Measurements from ENCODE around the gene FANCI. TPM values are rescaled to one million over a fixed set of nuclear protein-coding genes. Genes with fewer than 3 reads are reported as not detected.

The FANCI gene
- total RNA-seq, 4 donors from 2014 or later = 5.0 to 32.3 (median 15.0) TPM

DNA sequence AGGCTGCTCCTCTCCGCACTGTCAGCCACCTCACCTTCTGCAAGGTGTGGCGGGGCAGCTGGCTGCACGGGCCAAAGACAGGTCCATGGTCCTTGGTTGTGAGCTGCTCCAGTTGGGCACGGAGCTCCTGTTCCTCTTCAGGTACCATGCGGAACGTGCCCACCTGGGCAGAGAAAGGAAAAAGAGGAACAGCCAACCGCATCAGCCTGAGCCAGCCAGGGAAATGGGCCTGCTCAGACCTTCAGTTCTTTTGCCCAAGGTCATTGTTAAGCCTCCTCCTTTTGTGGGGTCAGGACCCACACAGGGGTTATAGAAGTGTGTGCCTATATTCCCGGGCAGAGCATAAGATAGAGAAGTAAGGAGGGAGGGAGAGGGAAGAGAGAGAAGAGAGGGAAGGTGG is 25.2 kb upstream of the FANCI start:
- Histone ChIP-seq H3K4me3 (no peak overlapping the region), H3K27ac (no peak overlapping the region), H3K36me3 (no peaks in the 10 kb centered on the region), H3K9me3 (no peaks in the 10 kb centered on the region), H3K4me1 (no peaks in the 10 kb centered on the region), H3K27me3 (peaks cover 0 to 8% (median 0%) of the 10 kb centered on the region in 4 donors)
- 67 to 100% methylated on average over 2 to 5 of the region's 8 CpGs for WGBS, 2 donors
- DNase-seq = no peak
- TF ChIP-seq, protein P1, sequence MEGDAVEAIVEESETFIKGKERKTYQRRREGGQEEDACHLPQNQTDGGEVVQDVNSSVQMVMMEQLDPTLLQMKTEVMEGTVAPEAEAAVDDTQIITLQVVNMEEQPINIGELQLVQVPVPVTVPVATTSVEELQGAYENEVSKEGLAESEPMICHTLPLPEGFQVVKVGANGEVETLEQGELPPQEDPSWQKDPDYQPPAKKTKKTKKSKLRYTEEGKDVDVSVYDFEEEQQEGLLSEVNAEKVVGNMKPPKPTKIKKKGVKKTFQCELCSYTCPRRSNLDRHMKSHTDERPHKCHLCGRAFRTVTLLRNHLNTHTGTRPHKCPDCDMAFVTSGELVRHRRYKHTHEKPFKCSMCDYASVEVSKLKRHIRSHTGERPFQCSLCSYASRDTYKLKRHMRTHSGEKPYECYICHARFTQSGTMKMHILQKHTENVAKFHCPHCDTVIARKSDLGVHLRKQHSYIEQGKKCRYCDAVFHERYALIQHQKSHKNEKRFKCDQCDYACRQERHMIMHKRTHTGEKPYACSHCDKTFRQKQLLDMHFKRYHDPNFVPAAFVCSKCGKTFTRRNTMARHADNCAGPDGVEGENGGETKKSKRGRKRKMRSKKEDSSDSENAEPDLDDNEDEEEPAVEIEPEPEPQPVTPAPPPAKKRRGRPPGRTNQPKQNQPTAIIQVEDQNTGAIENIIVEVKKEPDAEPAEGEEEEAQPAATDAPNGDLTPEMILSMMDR (IDR thresholded peaks at IDR 0.05) = no peak
- no peak for TF ChIP-seq POLR2A (IDR thresholded peaks at IDR 0.05)
- intact Hi-C loops (cut with DNase I) = no loop called here

DNA sequence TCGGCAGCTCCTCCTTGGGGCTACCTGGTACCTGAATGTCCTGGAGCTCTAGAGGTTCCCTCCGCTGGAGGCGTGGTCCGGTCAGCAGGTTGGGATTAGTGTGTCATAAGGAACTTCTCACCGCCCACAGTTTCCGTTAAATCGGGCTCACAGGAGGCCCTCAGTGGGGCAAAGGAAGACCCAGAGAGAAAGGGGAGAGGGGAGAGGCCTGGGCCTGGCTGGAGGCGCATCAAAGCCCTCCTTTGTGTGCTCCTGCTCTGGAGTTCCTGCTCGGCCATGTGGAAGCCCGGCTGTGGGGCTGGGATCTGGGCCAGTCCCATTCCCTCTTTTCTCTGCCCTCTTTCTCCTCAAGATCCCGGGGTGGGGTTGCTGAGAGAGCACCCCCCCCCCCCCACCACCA is 22.2 kb upstream of the FANCI start, which contains the start of gene RLBP1:
Gene RLBP1, minus strand, starts transcription at position 37 of the 400 bp plus-strand sequence. CDS start 2,604 bp downstream, outside the sequence.
- DNase-seq = no peak
- no peaks in the 10 kb centered on the region for H3K4me1 ChIP-seq
- TF ChIP-seq, protein P1 (IDR thresholded peaks at IDR 0.05) = no peak
- no peak for TF ChIP-seq POLR2A (IDR thresholded peaks at IDR 0.05)

DNA sequence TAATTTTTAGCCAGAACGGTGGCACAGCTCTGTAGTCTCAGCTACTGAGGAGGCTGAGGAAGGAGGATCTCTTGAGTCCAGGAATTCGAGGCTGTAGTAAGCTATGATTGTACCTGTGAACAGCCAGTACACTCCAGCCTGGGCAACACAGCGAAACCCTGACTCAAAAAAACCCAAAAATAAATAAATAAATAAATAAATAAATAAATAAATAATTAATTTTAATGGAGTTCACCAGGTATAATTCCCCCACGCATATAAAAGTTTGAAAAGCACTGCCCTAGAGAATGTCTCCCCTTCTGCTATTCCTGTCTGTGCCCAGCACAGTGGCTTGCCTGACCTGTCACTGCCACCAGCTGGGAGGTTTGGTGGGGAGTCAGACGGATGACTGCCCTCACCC is 18.2 kb upstream of the FANCI start:
- Histone ChIP-seq H3K27ac (no peak overlapping the region), H3K9me3 (no peaks in the 10 kb centered on the region), H3K4me1 (no peaks in the 10 kb centered on the region), H3K27me3 (no peaks in the 10 kb centered on the region), H3K4me3 (no peak overlapping the region), H3K36me3 (no peaks in the 10 kb centered on the region)
- no peak for DNase-seq
- WGBS, 2 donors = 84 to 93% methylated on average over 5 of the region's 5 CpGs
- intact Hi-C loops (cut with DNase I) = no loop called here
- TF ChIP-seq POLR2A (IDR thresholded peaks at IDR 0.05) = no peak
- TF ChIP-seq, protein P1 (IDR thresholded peaks at IDR 0.05) = no peak

More for the DNA sequence above, 22.2 kb upstream of the FANCI start, which contains the start of gene RLBP1:
- 56% methylated on average over 1 of the region's 11 CpGs; no CpG with 5 or more reads in 1 of the 2 donors for WGBS, 2 donors
- Histone ChIP-seq H3K27me3 (peaks cover 0 to 4% (median 0%) of the 10 kb centered on the region in 4 donors), H3K36me3 (no peaks in the 10 kb centered on the region), H3K27ac (no peak within 1 kb of the TSS), H3K9me3 (no peaks in the 10 kb centered on the region), H3K4me3 (no peak within 1 kb of the TSS)
- intact Hi-C loops (cut with DNase I) = no loop called here

DNA sequence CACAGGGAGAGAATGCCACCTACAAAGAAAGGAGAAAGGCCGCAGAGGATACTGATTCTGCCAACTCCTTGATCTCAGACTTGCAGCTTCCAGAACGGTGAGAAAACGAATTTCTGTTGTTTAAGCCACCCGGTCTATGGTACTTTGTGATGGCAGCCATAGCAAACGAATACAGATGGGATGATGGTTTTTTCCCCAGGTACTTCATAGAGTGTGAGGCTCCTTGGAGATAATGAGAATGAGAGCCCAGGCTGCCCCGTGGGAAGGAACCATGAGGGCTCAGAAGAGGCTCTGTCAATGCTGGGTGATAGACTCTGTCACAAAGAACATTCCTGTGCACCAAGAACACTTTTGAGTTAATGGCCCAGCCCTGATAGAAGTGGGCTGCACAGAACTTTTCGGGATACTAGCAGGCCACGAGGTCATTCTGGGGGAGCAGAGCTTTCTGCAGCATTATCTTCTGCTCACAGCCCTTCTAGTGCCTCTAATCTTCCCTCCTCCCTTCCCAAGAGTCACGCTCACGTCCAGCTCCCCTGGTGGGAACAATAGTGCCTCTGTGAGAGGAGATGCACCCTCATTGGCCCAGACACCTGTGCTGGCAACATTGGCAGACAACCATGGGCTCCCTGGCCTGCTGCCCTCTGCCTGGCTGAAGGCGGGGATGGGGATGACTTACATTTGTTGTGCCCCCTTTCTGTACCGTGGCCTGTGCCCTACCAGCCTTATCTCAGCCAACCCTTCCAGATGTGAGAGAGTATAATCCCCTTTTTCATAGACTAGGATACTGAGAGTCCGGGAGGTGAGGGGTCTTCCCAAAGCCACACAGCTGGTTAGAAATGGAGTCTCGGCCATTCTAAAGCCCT is 17.2 kb upstream of the FANCI start:
- Histone ChIP-seq H3K4me1 (no peaks in the 10 kb centered on the region), H3K27ac (no peak overlapping the region), H3K4me3 (no peak overlapping the region), H3K9me3 (no peaks in the 10 kb centered on the region), H3K36me3 (no peaks in the 10 kb centered on the region), H3K27me3 (no peaks in the 10 kb centered on the region)
- intact Hi-C loops (cut with DNase I) = no loop called here
- TF ChIP-seq, protein P1 (IDR thresholded peaks at IDR 0.05) = no peak
- no peak for TF ChIP-seq POLR2A (IDR thresholded peaks at IDR 0.05)
- no peak for DNase-seq
- 87 to 89% methylated on average over 12 to 13 of the region's 14 CpGs for WGBS, 2 donors

DNA sequence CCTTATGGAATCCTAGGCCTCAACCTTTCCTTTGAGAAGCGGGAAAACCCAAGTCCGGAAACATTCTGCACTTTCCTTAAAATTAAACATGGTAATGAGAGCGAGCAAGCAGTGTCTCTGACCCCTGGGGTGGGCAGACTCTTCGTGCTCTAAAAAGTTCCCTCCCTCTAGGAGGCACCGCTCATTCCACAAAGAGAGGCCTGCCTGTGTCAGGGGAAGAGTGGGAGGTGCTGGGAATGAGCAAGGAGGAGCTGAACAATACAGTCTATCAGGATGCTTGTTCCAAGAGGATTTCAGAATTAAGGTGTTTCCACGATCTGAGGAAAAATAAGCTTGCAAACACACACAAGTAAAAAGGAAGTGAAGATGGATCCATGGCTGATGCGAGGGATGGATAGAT is 16.4 kb upstream of the FANCI start:
- 77 to 81% methylated on average over 5 to 7 of the region's 7 CpGs for WGBS, 2 donors
- Histone ChIP-seq H3K27ac (no peak overlapping the region), H3K4me1 (no peaks in the 10 kb centered on the region), H3K36me3 (no peaks in the 10 kb centered on the region), H3K4me3 (no peak overlapping the region), H3K9me3 (no peaks in the 10 kb centered on the region), H3K27me3 (no peaks in the 10 kb centered on the region)
- intact Hi-C loops (cut with DNase I) = no loop called here
- TF ChIP-seq, protein P1 (IDR thresholded peaks at IDR 0.05) = no peak
- TF ChIP-seq POLR2A (IDR thresholded peaks at IDR 0.05) = no peak
- no peak for DNase-seq
